ENCODE measurements around the gene ZEB2. TPM values are rescaled to one million over a fixed set of nuclear protein-coding genes. Genes with fewer than 3 reads are reported as not detected.
A peak's percentile ranks its signal among the peaks of the same experiment; 100 is the strongest.

Gene ZEB2
- total RNA-seq, 4 donors from 2014 or later = 168 to 344 (median 251) TPM

- DNase-seq (ENCODE audit: low spot score) (no peak), ATAC-seq (ENCODE audit: low FRiP score) (no peak)
- TF ChIP-seq CTCF (IDR thresholded peaks at IDR 0.05) = no peak
These were observed 123.6 kb downstream of the ZEB2 start for GRCh38 chr2:144396318-144396717.

GRCh38 chr2:144390424-144391020, 129.4 kb downstream of the ZEB2 start:
- no peak for ATAC-seq (ENCODE audit: low FRiP score)
- TF ChIP-seq CTCF (IDR thresholded peaks at IDR 0.05) = no peak
- no peak for DNase-seq (ENCODE audit: low spot score)

- no peak for DNase-seq (ENCODE audit: low spot score)
- TF ChIP-seq CTCF (IDR thresholded peaks at IDR 0.05) = no peak
- ATAC-seq (ENCODE audit: low FRiP score) = peak; percentile 26
These were observed 130.0 kb downstream of the ZEB2 start for GRCh38 chr2:144389930-144390311.

- peak; percentile 58 for ATAC-seq (ENCODE audit: low FRiP score)
- no peak for TF ChIP-seq CTCF (IDR thresholded peaks at IDR 0.05)
- no peak for DNase-seq (ENCODE audit: low spot score)
These were observed 130.6 kb downstream of the ZEB2 start for GRCh38 chr2:144389151-144389929.

GRCh38 chr2:144385381-144385780, 134.5 kb downstream of the ZEB2 start:
- no peak for TF ChIP-seq CTCF (IDR thresholded peaks at IDR 0.05)
- no peak for ATAC-seq (ENCODE audit: low FRiP score)
- no peak for DNase-seq (ENCODE audit: low spot score)

- DNase-seq (ENCODE audit: low spot score) = no peak
- ATAC-seq (ENCODE audit: low FRiP score) = no peak
- no peak for TF ChIP-seq CTCF (IDR thresholded peaks at IDR 0.05)
These were observed 136.3 kb downstream of the ZEB2 start for GRCh38 chr2:144383571-144384100.

GRCh38 chr2:144382849-144383248, 137.1 kb downstream of the ZEB2 start:
- DNase-seq (ENCODE audit: low spot score) (no peak), ATAC-seq (ENCODE audit: low FRiP score) (no peak)
- TF ChIP-seq CTCF (IDR thresholded peaks at IDR 0.05) = no peak

Data from omental fat pad (tissue), 4 donors.